Hematopoietic multipotent progenitor cell treated with erythropoietin and hydrocortisone succinate and interleukin-3 and kit ligand, for 4 days (in vitro differentiated cells): ENCODE data around the gene TTLL5.
A peak's percentile ranks its signal among the peaks of the same experiment; 100 is the strongest.

Experiments
- DNase-seq: peaks from one replicate; pipeline ENCODE4 v3.0.0-alpha.2; 2015

The TTLL5 gene

GRCh38 chr14:75660630-75661498 is at the start of gene TTLL5, which contains the start of gene ERG28:
TSS of gene TTLL5 (plus strand) at chr14:75661246. CDS start at chr14:75663150, 1,904 bp downstream.
TSS of gene ERG28 (minus strand) at chr14:75660876. CDS start at chr14:75657502, 3,374 bp downstream.
- DNase-seq = peak; percentile 99

- no peak for DNase-seq
These were observed 48.9 kb upstream of the TTLL5 start for GRCh38 chr14:75612157-75612556.

GRCh38 chr14:75614179-75614578 is 46.9 kb upstream of the TTLL5 start:
- peak; percentile 20 for DNase-seq

DNA sequence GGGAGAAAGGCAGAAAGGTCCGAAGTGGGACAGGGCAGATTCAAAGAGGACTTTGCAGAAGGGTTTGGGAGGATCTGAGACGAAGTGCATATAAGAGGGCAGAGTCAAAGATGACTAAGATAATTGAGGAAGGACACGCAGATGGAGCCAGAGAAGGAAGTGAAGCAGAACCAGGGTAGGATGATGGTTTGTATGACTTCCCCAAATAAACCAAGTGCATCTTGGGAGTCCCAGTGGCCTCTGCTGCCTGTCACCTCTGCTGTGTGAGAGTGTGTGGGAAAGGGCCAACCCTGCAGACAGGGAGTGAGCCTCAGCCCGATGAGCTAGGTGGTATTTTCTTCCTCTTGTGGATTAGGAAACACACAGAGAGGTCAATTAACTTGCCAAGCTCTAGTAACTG is 45.8 kb upstream of the TTLL5 start:
- peak; percentile 66 for DNase-seq

- DNase-seq = no peak
These were observed 41.5 kb upstream of the TTLL5 start for GRCh38 chr14:75619548-75619947.

GRCh38 chr14:75625034-75625433 is 36.0 kb upstream of the TTLL5 start:
- DNase-seq = no peak

DNA sequence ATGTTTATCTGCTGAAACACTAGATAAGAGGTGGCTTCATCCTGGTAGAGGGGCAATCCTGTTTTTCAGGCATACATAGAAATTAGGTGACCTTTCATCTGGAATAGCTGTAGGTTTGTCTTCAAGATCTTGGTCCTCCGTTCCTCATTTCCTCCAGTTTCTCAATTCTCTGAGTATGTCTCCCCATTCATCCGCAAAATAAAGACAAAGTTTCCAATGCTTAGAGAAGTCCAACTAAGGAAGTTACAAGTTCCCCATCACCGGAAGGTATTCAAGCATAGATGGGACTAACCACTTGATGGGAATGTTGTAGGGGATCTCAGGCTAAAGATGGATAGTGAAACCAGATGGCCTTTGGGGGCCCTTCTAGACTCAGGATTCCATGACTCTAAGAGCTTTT is 34.6 kb upstream of the TTLL5 start:
- no peak for DNase-seq

GRCh38 chr14:75626863-75627262 is 34.2 kb upstream of the TTLL5 start:
- DNase-seq = no peak

DNA sequence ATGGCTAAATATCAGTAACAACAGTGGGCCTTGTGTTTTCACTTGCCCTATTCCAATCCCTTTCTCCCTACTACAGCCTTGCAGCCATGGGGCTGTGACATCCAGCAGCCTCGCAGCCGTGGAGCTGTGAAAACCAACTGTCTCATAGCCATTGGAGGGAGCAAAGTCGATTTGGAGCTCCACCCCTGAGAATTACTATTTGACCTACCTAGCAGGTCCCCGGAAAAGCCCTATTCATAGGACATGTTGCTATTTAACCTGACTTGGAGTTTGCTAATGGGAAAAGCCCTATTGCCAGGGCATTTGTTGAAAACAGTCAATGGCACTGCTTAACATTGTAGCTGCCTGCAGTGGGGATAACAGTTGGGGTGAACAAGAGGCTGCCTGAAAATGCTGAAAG is 33.6 kb upstream of the TTLL5 start:
- no peak for DNase-seq

- DNase-seq = no peak
These were observed 32.2 kb upstream of the TTLL5 start for GRCh38 chr14:75628816-75629215.

DNA sequence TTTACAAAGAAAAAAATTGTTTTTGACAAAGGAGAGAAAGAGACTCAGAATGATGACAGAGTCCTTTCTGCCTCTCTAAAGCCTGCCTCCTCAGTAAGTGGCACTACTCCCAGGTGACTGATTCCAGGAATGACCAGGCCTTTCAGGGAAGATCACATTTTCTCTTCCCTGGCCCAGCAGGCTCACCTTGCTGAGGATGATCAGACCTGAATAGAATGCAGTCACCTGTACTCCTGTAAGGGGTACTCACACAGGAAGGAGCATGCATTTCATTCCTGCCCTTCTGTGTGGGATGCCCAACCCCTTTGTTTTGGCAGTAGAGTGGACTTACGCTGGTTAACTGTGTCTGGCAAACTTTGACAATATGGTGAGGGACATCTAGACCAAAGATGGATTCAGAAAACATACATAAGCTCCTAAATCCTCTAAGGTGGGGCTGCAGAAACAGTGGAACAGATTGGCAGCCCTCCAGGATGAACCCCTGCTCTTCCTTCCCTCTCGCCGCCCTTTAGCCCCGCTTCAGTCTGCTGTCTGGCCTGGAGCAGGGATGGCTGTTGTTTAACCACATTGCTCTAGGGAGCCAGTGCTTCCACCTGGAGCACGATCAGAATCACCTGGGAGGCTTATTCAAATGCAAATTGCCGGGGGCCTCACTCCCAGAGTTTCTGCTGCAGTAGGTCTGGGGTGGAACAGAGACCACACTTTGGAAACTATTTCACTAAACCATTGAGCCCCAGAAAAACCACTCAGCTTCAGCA is 30.2 kb upstream of the TTLL5 start:
- no peak for DNase-seq

DNA sequence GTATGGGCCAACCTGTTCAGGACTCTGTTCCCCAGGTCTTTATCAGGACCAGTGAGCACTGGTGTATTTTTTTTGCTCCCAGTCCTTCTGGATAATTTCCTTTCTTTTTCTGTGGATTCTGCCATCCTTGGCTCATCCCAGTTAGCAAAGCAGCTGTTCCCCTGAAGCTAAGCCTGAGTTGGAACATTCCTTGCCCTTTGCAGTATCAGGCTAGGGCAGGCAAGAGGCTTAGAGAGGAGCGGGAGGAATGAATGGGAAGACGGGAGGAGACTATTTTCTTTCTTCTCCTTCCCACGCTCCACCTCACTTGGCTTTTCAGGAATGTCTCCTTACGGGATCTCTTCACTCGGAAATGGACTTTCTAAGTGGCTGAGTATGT is 29.6 kb upstream of the TTLL5 start:
- no peak for DNase-seq

GRCh38 chr14:75634848-75635247 is 26.2 kb upstream of the TTLL5 start:
- no peak for DNase-seq

GRCh38 chr14:75636100-75636692 is 24.9 kb upstream of the TTLL5 start:
- no peak for DNase-seq

DNA sequence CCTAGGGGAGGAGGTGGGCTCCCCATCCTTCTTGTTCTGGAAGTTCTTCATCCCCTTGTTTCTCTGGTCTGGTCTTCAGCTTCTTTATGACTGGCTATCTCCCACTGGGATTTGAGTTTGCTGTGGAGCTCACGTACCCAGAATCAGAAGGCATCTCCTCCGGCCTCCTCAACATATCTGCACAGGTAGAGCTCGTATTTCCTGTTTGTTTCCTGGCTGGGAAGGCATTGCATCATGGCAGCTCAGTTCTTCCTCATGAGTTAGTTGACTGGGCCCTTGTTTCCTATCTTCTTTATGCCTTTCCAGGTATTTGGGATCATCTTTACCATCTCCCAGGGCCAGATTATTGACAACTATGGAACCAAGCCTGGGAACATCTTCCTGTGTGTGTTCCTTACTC is 20.2 kb upstream of the TTLL5 start:
- DNase-seq = no peak

DNA sequence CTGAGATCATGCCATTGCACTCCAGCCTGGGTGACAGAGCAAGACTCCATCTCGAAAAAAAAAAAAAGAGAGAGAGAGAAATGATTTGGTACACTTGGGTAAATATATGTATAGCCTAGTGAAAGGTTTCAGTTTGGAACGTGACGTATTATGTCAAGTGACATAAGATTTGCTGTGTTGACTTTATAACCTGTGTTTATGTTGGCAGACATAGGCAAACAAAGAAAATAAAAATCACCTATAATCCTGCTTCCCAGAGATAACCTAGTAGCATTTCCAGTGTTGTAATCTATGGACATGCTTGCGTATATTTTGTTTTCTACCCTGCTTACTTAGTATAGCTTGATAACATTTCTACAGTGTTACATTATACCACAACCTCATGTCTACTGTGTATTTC is 17.1 kb upstream of the TTLL5 start:
- no peak for DNase-seq

- DNase-seq = no peak
These were observed 16.0 kb upstream of the TTLL5 start for GRCh38 chr14:75645056-75645455.

GRCh38 chr14:75646762-75647161 is 14.3 kb upstream of the TTLL5 start:
- DNase-seq = no peak

GRCh38 chr14:75647640-75648039 is 13.4 kb upstream of the TTLL5 start:
- no peak for DNase-seq

GRCh38 chr14:75648066-75648838 is 12.8 kb upstream of the TTLL5 start:
- DNase-seq = no peak

GRCh38 chr14:75649337-75649736 is 11.7 kb upstream of the TTLL5 start:
- DNase-seq = no peak

DNA sequence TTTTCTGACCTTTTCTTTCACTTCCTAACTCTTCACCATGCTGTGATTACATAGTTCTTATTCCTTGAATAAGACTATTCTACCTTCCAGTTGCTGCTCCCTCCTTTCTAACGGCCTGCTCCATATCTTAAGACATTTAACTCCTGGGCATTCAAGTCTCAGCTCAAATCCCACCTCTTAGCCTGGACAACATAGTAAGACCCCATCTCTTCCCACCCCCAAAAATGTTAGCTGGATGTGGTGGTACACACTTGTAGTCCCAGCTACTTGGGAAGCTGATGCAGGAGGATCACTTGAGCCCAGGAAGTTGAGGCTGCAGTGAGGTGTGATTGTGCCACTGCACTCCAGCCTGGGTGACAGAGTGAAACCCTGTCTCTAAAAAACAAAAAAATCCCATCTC is 11.3 kb upstream of the TTLL5 start:
- DNase-seq = no peak
